Endothelial cell of hepatic sinusoid (primary cell): ENCODE results near the gene TANC2.

Experiments
- in situ Hi-C: cut with HindIII; loops from 2 replicates; pipeline ENCODE4 v1.10.0; 2017; ENCODE audit warnings: low sequenced_read_pairs

The TANC2 gene

GRCh38 chr17:62965686-62966425 is at the start of gene TANC2:
Gene TANC2 (plus strand): TSS chr17:62966235. CDS start chr17:63009560, 43,325 bp downstream.
- in situ Hi-C loops, result no loop called here

- in situ Hi-C loops, result no loop called here
These were observed 49.1 kb upstream of the TANC2 start for GRCh38 chr17:62916684-62917571.

GRCh38 chr17:62919388-62919787 is 46.6 kb upstream of the TANC2 start:
- in situ Hi-C loops, result no loop called here

- in situ Hi-C loops, result no loop called here
These were observed 45.7 kb upstream of the TANC2 start for GRCh38 chr17:62920300-62920699.

- in situ Hi-C loops, result no loop called here
These were observed 44.2 kb upstream of the TANC2 start for GRCh38 chr17:62921817-62922216.

GRCh38 chr17:62923258-62924150 is 42.5 kb upstream of the TANC2 start:
- in situ Hi-C loops, result no loop called here

- in situ Hi-C loops, result no loop called here
These were observed 40.7 kb upstream of the TANC2 start for GRCh38 chr17:62925267-62925836.

GRCh38 chr17:62927083-62927482 is 39.0 kb upstream of the TANC2 start:
- in situ Hi-C loops, result no loop called here

GRCh38 chr17:62929320-62929719 is 36.7 kb upstream of the TANC2 start:
- in situ Hi-C loops, result no loop called here

- in situ Hi-C loops, result no loop called here
These were observed 34.9 kb upstream of the TANC2 start for GRCh38 chr17:62931101-62931500.

- in situ Hi-C loops, result no loop called here
These were observed 32.3 kb upstream of the TANC2 start for GRCh38 chr17:62933501-62934385.

- in situ Hi-C loops, result loop anchor here (5.0 kb wide), 1 partner anchor 78 kb away; no protein-coding TSS in a partner anchor
These were observed 30.9 kb upstream of the TANC2 start for GRCh38 chr17:62935098-62935497.

- in situ Hi-C loops, result loop anchor here (5.0 kb wide), 1 partner anchor 78 kb away; no protein-coding TSS in a partner anchor
These were observed 30.5 kb upstream of the TANC2 start for GRCh38 chr17:62935523-62935922.

GRCh38 chr17:62937606-62938005 is 28.4 kb upstream of the TANC2 start:
- in situ Hi-C loops, result loop anchor here (5.0 kb wide), 1 partner anchor 80 kb away; no protein-coding TSS in a partner anchor

GRCh38 chr17:62941358-62941991 is 24.6 kb upstream of the TANC2 start:
- in situ Hi-C loops, result no loop called here

GRCh38 chr17:62948370-62948769 is 17.7 kb upstream of the TANC2 start:
- in situ Hi-C loops, result no loop called here

GRCh38 chr17:62949036-62949435 is 17.0 kb upstream of the TANC2 start:
- in situ Hi-C loops, result no loop called here

GRCh38 chr17:62950067-62950466 is 16.0 kb upstream of the TANC2 start:
- in situ Hi-C loops, result no loop called here

- in situ Hi-C loops, result no loop called here
These were observed 10.1 kb upstream of the TANC2 start for GRCh38 chr17:62955841-62956352.
